Erythroblast (primary cell): ENCODE measurements around the gene TATDN3.

Experiments used
- GATA1 ChIP-seq: IDR thresholded peaks from 2 replicates; pipeline ENCODE4 v1.6.1; 2011; ENCODE audit warnings: low read depth, mild to moderate bottlenecking, control low read depth, low read length, moderate library complexity
- POLR2A ChIP-seq: IDR thresholded peaks from 2 replicates; pipeline ENCODE4 v1.6.1; 2011; ENCODE audit warnings: mild to moderate bottlenecking, low read length

- TF ChIP-seq POLR2A (no peak), GATA1 (no peak)
These were observed 31.3 kb downstream of the TATDN3 start for GRCh38 chr1:212822956-212823355.
